Measurements from ENCODE around the gene TAMALIN.
A peak's percentile ranks its signal among the peaks of the same experiment; 100 is the strongest.

Gene TAMALIN

GRCh38 chr12:52022841-52023181 lies 16.1 kb downstream of the TAMALIN start:
- TF ChIP-seq FOXP2 (optimal IDR thresholded peaks at IDR 0.05; ENCODE audit: borderline replicate concordance, extremely low read depth, extremely low read length, insufficient read depth) (no peak), REST (IDR thresholded peaks at IDR 0.05; ENCODE audit: insufficient read depth in 1 of 2, low read depth in 2 of 2, low read length in 2 of 2) (no peak), SIN3A (IDR thresholded peaks at IDR 0.05; ENCODE audit: borderline replicate concordance, insufficient read depth, low read length) (no peak), POLR2AphosphoS5 (IDR thresholded peaks at IDR 0.05; ENCODE audit: low read depth, low read length) (no peak), TAF1 (IDR thresholded peaks at IDR 0.05; ENCODE audit: borderline replicate concordance, insufficient read depth, low read length) (no peak)

- TF ChIP-seq TAF1 (IDR thresholded peaks at IDR 0.05; ENCODE audit: borderline replicate concordance, insufficient read depth, low read length), result no peak
- TF ChIP-seq FOXP2 (optimal IDR thresholded peaks at IDR 0.05; ENCODE audit: borderline replicate concordance, extremely low read depth, extremely low read length, insufficient read depth), result peak; percentile 81
These were observed 16.6 kb downstream of the TAMALIN start for GRCh38 chr12:52023182-52023975.

GRCh38 chr12:52023976-52024688 lies 17.4 kb downstream of the TAMALIN start:
- TF ChIP-seq REST (IDR thresholded peaks at IDR 0.05; ENCODE audit: insufficient read depth in 1 of 2, low read depth in 2 of 2, low read length in 2 of 2), result no peak
- TF ChIP-seq TAF1 (IDR thresholded peaks at IDR 0.05; ENCODE audit: borderline replicate concordance, insufficient read depth, low read length), result no peak
- no peak for TF ChIP-seq FOXP2 (optimal IDR thresholded peaks at IDR 0.05; ENCODE audit: borderline replicate concordance, extremely low read depth, extremely low read length, insufficient read depth)
- no peak for TF ChIP-seq POLR2AphosphoS5 (IDR thresholded peaks at IDR 0.05; ENCODE audit: low read depth, low read length)
- no peak for TF ChIP-seq SIN3A (IDR thresholded peaks at IDR 0.05; ENCODE audit: borderline replicate concordance, insufficient read depth, low read length)

- no peak for TF ChIP-seq REST (IDR thresholded peaks at IDR 0.05; ENCODE audit: insufficient read depth in 1 of 2, low read depth in 2 of 2, low read length in 2 of 2)
- no peak for TF ChIP-seq TAF1 (IDR thresholded peaks at IDR 0.05; ENCODE audit: borderline replicate concordance, insufficient read depth, low read length)
- no peak for TF ChIP-seq SIN3A (IDR thresholded peaks at IDR 0.05; ENCODE audit: borderline replicate concordance, insufficient read depth, low read length)
- TF ChIP-seq POLR2AphosphoS5 (IDR thresholded peaks at IDR 0.05; ENCODE audit: low read depth, low read length), result no peak
- TF ChIP-seq FOXP2 (optimal IDR thresholded peaks at IDR 0.05; ENCODE audit: borderline replicate concordance, extremely low read depth, extremely low read length, insufficient read depth), result no peak
These were observed 18.1 kb downstream of the TAMALIN start for GRCh38 chr12:52024845-52025230.

- TF ChIP-seq POLR2AphosphoS5 (IDR thresholded peaks at IDR 0.05; ENCODE audit: low read depth, low read length) (no peak), REST (IDR thresholded peaks at IDR 0.05; ENCODE audit: insufficient read depth in 1 of 2, low read depth in 2 of 2, low read length in 2 of 2) (no peak), TAF1 (IDR thresholded peaks at IDR 0.05; ENCODE audit: borderline replicate concordance, insufficient read depth, low read length) (no peak), FOXP2 (optimal IDR thresholded peaks at IDR 0.05; ENCODE audit: borderline replicate concordance, extremely low read depth, extremely low read length, insufficient read depth) (no peak), SIN3A (IDR thresholded peaks at IDR 0.05; ENCODE audit: borderline replicate concordance, insufficient read depth, low read length) (no peak)
These were observed 19.5 kb downstream of the TAMALIN start for GRCh38 chr12:52026263-52026662.
